GM21723 (cell line): ENCODE measurements around the gene GPD2.
A peak's percentile ranks its signal among the peaks of the same experiment; 100 is the strongest.

Experiments
- ATAC-seq: cut with Tn5 transposase; IDR thresholded peaks from one replicate; pipeline ENCODE4 v1.9.1; 2021; ENCODE audit warnings: mild to moderate bottlenecking, moderate library complexity; ENCODE audit not compliant: unreplicated experiment

The GPD2 gene

DNA sequence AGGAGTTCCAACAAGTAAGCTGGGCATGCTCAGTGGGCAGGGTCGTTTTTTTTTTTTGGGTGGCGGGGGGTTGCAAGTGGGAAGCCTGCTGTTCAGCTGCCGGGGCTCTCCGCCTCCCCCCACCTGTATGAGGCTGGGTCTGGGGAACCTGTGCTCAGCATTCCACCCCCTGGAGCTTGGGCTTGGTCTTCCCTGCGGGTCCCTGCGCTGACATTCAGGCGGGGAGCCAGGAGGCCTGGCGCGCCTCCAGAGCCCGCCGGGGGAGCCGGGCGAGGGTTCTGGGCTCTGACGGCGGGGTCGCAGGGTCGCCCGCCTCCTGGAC is 822 bp upstream of the GPD2 start:
- no peak for ATAC-seq

DNA sequence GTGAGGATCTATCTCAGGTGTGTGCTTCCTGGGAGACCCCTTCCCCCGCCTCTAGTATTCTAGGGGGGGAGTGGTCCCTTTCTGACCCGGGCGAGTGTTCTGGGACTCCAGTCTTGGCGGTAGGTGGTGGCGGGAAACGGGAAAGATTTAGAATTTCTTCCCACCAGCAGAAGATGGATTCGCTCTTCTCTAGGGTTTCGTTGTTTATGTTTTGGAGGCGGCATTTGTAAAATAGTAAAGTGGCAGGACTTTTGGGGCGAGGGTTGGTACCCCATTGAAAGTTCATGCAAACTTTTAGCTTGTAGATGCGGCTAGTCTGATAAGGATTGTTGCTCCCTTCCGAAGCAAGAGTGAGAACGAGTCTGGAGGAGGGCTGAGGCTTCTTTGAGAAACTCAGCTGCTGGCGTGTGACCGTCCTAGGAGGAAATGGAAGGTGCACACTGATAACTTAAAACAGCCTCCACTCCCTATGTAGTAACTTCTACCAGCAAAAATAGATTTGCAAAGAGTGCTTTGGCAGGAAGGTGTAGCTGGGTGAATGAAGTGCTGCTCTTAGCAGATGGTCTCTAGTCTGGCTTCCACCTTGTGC is 412 bp downstream of the GPD2 start:
- peak; percentile 59 for ATAC-seq

DNA sequence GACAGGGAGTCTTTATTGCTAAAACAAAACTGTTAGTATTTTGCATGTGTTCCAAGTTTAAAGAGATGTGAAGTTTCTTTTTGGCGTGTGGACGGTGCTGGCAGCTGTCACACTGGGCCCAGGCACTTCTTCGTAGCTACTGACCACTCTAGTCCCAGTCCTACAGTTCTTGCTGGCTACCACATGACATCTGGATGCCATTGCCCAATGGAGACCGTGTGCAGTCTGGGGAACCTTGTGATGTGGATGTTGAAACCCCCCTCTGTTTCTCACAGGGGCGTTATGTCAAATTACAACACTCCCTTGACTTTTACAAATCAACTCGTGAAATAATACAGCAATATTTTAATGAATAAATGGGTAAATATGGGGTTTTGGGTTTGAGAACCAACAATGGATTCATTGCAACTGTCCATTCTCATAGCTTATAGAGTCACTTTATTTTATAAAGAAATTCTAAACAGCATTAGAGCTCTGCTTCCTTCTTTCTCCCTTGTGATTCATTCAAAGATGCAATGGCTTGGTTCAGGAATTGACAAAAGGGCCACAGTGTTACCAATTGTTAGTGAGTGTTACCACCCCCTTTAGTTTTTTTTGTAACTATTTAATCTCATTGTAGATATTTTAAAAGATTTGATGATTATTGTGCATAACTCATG is 1.2 kb downstream of the GPD2 start:
- peak; percentile 18 for ATAC-seq

DNA sequence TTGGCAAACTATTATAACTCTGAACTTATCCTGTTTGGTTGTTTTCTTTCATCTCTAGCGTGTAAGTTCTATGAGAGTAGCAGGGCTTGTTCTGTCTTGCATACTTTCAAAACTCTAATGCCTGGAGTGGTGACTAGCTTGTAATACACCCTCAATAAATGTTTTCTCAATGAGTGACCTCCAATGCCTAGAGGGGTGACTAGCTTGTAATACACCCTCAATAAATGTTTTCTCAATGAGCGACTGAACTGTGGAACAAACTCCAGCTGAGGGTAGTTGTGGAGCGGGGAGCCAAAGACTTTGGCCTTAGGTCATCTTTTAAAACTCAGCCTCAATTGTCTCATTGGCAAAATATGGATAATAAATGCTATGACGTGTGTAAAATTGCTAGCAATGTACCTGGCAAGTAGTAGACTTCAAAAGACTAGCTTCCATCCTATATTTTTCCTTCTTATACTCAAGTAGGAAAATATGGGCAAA is 1.8 kb downstream of the GPD2 start:
- ATAC-seq: no peak

DNA sequence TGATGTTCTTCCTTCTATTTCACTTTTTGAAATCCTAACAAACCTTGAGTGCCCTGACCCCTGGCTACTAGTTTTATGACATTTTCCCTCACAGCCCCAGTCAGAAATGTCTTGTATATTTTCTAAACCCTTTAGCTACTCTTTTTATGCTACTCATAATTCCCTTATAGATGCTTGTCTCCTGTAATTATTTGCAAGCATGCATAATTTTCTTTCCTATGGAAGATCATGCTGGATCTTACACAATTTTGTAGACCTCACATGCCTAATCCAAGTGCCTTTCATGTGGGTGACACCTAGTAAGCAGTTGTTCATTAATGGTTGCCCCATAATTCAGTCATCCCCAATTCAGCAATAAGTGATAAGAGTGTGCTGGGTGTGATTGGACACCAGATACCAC is 6.9 kb downstream of the GPD2 start:
- no peak for ATAC-seq

DNA sequence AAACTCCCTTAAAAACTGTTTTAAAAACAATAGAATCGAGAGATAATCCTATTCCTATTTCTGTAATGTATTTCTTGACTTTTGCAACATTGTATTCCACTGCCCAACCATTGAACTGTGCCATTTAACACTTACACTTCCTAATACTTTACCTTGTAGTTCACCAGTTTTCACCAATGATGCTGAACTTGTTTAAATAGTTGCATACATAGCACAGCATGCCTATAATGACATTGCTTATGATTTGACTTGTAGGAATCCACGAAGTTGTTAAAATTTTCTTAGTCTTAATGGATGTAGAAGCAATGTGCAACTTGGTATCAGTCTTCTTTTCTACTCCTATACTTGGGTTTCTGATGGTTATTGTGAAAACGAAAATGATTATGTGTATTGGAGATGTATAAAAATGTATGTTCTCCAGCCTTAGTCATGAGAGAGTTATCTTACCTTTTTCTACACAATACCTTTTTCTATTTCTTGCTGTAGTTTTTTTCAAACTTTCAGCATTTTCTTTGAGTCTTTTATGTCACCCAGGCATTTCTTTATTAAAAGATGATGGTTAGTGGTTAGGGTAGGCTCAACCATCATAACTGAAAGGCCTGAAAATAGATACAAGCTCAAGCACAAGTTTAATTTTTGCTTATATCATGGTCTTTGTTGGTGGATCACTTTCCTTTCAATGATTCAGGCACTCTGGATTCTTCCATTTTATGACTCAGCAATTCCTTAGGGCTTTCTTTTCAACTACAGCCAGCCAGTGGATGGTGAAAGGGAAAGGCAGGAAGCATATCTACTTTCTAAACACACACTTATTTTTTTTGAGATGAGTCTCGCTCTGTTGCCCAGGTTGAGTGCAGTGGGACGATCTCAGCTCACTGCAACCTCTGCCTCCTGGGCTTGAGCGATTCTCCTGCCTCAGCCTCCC is 9.4 kb downstream of the GPD2 start:
- ATAC-seq: peak; percentile 59

DNA sequence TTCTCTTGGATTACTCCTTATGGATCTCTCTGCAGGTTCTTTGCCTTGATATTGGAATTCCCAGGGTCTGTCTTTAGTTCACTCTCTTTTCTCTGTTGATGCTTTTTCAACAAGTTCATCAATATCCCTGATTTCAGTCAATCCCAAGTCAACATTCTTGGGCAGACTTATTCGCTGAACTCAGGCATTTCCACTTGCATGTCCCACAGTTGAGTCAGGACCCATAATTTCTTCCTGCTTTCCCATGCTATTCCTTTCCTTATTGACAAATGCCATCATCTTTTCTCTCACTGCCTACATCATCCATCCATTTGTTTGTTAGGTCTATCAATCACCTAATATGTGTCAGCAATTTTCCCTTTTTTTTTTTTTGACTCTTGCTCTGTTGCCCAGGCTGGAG is 11.6 kb downstream of the GPD2 start:
- no peak for ATAC-seq

DNA sequence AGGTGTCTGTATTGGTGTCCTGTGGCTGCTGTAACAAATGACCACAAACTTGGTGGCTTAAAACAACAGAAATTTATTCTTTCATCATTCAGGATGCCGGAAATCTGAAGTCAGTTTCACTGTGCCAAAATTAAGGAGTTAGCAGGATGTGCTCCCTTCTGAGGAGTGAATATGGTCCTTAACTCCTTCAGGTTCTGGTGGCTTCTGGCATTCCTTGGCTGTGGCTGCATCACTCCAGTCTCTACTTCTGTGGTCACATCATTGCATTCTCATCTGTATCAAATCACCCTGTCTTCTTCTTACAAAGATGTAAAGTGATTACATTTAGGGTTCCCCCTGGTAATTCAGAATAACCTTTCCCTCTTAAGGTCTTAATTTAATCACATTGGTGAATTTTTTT is 12.6 kb downstream of the GPD2 start:
- no peak for ATAC-seq

DNA sequence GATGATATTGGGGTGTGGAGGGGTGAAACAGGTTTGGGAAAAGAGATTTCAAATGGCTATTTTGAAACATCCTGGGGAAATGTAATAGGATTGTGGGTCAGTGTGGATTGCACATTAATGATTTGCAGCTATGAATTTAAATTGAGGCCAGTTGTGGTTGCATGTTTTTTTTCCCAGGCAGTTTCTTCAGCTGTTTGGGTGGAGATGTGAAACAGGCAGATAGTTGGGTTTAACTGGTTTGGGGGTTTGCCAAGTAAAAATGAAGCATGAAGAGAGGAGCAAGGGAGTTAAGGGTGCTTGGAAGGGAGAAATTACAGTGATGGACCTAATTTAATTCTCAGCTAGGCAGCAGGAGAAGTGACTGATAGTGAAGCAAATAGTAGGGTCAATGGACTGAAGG is 16.8 kb downstream of the GPD2 start:
- no peak for ATAC-seq

DNA sequence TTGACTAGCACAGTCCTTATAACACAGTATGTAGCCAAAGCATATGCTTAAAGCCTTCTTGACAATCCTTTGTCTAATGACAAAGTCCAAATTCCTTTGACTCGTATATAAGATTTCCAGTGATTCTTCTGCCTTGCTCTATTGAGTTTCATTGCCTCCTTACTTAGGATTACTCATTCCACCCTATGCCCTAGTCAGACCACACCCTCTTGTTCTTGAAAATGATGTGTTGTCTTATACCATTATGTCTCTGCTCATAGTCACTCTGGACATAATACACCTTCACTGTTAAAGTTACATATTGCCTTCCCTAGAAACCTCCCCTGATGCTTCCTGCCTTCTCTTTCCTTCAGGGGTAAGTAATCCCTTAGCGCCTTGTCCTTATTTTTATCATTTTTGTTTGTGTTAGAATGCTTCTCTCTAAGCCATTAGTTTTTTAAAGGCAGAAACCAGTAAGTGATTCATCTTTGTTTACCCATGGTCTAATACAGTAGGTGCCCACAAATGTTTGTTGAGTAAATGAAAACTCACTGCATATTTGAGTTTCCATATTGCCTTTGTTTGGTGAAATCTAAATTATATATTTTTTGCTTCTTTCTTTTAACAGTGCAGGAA is 19.3 kb downstream of the GPD2 start:
- no peak for ATAC-seq

DNA sequence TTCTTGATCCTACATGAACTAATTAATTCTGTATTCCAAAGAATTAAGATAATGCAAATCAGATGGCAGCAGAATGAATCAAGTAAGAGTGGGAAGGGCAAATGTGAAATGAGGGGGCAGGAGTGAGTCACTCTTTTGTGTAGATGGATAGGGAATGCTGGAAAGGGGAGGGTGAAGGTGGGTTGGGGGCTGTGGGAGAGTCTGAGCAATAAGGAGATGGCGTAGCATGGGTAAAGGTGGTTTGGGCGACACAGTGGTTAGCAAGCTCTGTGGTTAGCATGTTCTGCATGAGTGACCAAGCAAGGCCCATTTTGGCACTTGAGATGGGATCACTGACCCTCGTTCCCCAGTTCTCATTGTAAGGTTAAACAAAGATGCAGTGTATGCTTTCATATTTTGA is 20.4 kb downstream of the GPD2 start:
- peak; percentile 74 for ATAC-seq

DNA sequence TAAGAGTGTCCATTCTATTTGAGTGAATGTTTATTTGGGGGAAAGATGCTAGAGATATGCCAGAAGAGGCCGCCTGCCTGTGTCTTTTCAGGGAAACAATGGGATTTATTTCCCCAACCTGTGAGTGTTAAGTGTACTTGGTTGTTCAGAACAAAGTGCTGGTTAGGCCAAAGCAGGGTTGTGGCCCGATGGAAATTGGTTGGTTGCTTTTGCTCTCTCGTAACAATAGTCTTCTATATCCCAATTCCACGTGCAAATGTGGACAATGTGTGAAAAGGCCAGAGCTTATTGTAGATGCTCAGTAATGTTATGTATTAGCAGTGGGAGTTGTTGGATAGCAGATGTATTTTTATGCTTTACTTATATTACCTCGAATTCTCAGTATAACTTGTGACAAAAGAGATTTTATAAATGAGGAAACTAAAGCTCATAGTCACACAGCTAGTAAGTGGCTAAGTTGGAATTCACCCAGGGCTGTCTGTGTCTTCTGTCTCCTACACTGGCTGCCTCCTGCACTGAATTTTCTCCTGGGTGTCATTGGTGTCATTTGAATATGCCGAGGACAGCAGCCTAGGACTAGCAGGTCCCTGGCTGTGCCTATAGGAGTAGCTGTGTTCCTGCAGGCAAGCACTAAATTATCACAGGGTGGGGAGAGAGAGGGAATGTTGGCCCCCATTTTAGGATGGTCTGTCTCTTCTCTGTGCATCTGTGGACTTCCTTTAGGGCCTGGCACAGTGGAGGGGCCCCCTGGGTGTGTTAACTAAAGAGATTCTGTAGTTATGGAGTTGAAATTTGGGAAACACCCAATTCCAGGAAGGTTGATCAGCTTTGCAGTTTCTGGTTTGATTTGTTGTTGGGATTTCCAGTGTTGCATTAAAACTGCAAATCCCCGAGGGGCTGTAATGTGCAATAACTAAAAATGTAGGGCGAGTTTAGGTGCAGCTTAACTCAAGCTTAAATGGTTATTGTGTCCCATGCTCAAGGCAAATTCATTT is 21.6 kb downstream of the GPD2 start:
- ATAC-seq: no peak

DNA sequence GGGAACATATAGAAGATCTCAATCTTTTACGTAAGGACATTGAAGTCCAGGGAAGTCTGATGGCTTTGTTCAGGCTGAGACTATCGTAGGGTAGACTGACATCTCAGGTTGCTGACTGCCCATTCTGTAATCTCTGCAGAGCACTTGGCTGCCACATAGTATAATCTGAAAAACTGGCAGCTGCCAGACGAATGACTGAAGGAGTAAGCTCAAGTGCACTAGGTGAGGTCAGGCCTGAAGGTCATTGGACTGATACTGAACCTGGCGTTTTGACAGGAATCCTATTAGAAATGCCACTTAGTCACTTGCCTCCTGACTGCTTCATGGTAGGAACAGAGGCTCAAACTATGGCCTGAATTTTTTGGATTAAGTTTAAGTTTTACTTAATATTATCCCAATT is 23.5 kb downstream of the GPD2 start:
- ATAC-seq: no peak

DNA sequence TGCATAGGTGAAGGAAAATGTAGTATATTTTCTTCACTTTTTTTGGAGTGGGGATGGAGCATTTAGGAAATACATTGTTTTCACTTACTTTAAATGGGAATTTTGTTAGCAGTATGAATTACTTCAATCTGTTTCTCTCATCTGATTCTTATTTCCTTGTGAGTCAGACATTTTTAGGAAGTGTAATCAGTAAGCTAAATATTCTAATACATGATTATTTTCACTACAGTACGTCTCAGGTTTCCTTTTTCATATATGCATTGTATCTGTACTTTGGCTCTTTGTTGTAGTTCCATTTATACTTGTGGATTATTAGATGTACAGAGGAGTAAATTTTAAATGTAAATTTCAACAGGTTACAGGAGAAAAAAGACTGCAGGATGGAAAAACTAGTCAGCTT is 27.9 kb downstream of the GPD2 start:
- no peak for ATAC-seq

DNA sequence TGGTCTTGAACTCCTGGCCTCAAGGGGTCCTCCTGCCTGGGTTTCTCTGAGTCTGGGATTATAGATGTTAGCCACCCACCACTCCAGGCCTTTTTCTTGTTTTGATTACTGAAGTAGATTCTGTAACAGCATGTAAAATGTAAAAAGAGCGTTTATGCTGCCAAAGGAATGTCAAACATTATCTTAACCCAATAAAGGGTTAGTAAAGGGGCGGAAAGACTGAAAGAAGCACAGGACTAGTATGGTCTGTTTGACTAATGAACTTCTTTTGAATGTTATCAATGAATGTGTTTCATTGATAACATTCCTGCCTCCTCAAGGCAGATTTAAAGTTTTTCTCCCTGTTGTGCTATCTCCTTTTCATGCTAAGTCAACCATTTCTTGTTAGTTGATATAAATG is 29.4 kb downstream of the GPD2 start:
- ATAC-seq: no peak

DNA sequence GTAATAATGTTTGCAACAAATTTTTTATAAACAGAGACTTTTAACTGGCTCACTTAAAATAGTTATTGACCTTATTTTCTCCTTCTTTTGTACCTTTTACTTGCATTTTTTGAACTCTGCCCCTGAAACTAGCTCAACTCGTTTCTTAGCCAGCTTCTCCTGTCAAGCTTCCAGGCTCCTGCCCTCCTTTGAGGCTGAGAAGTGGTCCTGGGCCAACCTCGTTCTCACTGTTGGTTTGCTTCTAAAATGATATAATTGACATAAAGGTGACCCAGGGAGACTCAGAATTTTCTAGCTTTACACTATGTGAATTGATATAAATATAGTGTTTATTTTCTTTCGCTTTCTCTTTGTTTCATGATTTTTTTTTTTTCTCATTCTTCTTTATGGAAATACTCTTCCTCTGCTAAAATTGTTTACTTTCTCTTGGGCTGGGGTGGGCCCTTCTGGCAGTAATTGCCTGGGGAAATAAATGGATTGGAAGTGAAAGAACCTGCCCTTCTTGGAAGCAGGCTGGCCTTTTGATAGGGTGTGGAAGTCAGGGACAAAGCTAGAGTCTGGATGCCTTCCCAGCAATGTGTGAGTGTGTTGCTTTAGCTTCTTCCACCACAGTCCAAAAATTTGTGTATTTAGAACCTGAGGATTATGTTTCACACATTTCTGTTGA is 30.7 kb downstream of the GPD2 start:
- ATAC-seq: no peak

DNA sequence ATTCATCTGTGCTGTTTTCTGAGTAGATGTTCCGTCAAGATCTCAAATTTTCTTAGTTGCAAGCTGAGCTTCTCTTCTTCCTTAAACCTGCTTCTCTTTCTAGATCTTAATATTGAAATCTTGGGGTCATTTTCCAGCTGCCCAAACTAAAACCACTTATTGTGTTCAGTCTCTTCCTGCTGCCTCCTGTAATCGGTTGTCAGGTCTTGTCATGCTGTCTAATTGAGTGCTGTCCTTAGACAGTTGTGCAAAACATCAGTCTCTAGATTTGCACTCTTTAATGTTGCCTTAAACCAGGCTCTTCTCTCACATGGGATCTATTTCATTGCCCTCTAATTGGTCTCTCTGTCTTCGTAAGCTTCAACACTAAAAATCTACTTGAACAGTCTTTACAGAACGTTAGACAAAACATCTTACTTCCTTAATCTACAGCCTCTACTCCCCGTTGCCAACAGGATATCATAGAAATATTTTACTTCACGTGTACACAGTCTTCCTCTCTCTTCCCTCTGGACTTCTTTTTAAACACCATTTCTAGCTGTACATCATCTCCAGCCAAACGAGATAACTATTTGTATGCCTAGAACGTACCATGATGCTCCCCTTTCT is 34.9 kb downstream of the GPD2 start:
- ATAC-seq: no peak

DNA sequence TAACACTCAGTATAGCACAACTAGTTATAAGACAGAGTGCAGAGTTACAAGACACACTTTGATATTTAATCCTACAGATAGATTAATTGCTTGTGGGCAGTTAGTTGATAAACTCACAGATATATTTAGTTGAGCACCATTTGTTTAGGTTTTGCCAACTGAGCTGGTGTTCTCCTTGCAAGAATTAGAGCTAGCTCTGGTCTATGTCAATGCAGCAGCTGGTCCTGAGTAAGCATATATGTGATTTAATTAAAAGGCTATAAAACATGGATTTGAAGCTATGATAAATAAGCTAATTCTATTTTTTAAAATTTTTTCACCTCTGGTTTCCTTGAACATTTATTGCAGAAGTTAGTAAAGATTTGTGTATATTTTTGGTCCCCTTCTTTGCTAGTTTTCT is 35.6 kb downstream of the GPD2 start:
- ATAC-seq: no peak

DNA sequence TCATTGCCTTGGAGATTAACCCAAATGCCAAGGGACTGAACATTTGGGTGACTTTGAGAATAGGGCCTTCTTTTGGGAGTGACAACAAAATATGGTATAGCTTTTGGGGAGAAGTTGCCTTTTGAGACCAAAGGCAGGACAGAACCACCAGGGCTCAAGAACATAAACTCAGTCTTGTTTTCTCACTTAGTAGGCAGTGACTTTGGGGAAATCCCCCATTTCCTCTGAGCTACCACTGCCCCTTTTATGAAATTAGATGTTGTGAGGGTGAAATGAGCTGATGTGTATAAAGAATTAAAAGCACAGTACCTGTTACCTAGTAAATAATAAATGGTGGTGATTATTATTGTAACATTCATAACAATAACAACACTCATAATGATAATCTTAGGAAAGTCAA is 36.5 kb downstream of the GPD2 start:
- peak; percentile 39 for ATAC-seq
